Gastroesophageal sphincter (tissue), 3 donors: ENCODE results near the gene F8A3.

Source experiments
- EP300 ChIP-seq: sonication (generic); formaldehyde crosslinking; IDR thresholded peaks from one replicate; pipeline ENCODE4 v1.6.1; 2017; ENCODE audit warnings: antibody characterized with exemption, mild to moderate bottlenecking
- POLR2A ChIP-seq, 2 donors: fragments of 450-650 bp; IDR thresholded peaks; one replicate each; pipeline ENCODE4 v1.6.1; 2017; ENCODE audit warnings: antibody characterized with exemption in 2 of 2, mild to moderate bottlenecking in 2 of 2, moderate library complexity in 1 of 2
- POLR2AphosphoS5 ChIP-seq: sonication (generic); formaldehyde crosslinking; IDR thresholded peaks from one replicate; pipeline ENCODE4 v1.6.1; 2017; ENCODE audit warnings: antibody characterized with exemption
- TF ChIP-seq, protein P1 (sequence below), 4 experiments: fragments of 200-600 bp in 2 of 4; fragments of 450-650 bp in 2 of 4; sonication (generic) in 1 of 4; IDR thresholded peaks; one replicate each; pipeline ENCODE4 v1.5.1; 2017 to 2019; ENCODE audit warnings: antibody characterized with exemption in 4 of 4, mild to moderate bottlenecking in 2 of 4, moderate library complexity in 2 of 4

DNA sequence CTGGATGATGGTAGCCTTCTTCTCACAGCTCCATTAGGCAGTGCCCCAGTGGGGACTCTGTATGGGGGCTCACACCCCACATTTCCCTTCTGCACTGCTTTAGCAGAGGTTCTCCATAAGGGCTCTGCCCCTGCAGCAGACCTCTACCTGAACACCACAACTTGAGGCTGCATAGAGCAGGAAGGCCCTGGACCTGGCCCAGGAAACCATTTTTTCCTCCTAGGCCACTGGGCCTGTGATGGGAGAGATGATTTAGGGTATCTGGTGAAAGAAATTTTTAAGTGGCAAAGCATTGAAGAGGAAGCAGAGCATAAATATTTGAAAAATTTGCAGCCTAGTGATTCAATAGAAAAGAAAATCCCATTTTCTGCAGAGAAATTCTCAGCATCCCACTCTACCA lies 17.3 kb downstream of the F8A3 start:
- no peak for TF ChIP-seq EP300
- TF ChIP-seq, protein P1, sequence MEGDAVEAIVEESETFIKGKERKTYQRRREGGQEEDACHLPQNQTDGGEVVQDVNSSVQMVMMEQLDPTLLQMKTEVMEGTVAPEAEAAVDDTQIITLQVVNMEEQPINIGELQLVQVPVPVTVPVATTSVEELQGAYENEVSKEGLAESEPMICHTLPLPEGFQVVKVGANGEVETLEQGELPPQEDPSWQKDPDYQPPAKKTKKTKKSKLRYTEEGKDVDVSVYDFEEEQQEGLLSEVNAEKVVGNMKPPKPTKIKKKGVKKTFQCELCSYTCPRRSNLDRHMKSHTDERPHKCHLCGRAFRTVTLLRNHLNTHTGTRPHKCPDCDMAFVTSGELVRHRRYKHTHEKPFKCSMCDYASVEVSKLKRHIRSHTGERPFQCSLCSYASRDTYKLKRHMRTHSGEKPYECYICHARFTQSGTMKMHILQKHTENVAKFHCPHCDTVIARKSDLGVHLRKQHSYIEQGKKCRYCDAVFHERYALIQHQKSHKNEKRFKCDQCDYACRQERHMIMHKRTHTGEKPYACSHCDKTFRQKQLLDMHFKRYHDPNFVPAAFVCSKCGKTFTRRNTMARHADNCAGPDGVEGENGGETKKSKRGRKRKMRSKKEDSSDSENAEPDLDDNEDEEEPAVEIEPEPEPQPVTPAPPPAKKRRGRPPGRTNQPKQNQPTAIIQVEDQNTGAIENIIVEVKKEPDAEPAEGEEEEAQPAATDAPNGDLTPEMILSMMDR (IDR thresholded peaks at IDR 0.05) = no peak
- no peak for TF ChIP-seq POLR2AphosphoS5
- TF ChIP-seq POLR2A (IDR thresholded peaks at IDR 0.05) = no peak
